Heart right ventricle (tissue), 16 donors: ENCODE data around the gene KIAA2012. TPM values are rescaled to one million over a fixed set of nuclear protein-coding genes. Genes with fewer than 3 reads are reported as not detected.

Experiments used
- ATAC-seq, 8 donors: fragments of 200-7000 bp; cut with Tn5 transposase; one replicate each; pipeline ENCODE4 v1.9.1; 2020; ENCODE audit warnings: mild to moderate bottlenecking in 8 of 8, moderate library complexity in 8 of 8, moderate number of reproducible peaks in 1 of 8
- DNase-seq, 2 donors: peaks; one replicate each; pipeline ENCODE4 v3.0.0-alpha.2; 2020
- H3K27ac ChIP-seq, 10 donors: fragments of 200-600 bp; sonication (generic) in 2 of 10; one replicate each; pipeline versions ENCODE4 v1.5.0 to v1.8.0; 2020 to 2022; ENCODE audit warnings: mild to moderate bottlenecking in 3 of 10
- H3K27me3 ChIP-seq, 7 donors: fragments of 200-600 bp; one replicate each; pipeline ENCODE4 v1.8.0; 2021 to 2022; ENCODE audit warnings: mild to moderate bottlenecking in 2 of 7
- H3K36me3 ChIP-seq, 9 donors: fragments of 200-600 bp; sonication (generic) in 1 of 9; one replicate each; pipeline versions ENCODE4 v1.5.0 to v1.8.0; 2020 to 2022; ENCODE audit warnings: mild to moderate bottlenecking in 2 of 9
- H3K4me1 ChIP-seq, 9 donors: fragments of 200-600 bp; sonication (generic) in 1 of 9; one replicate each; pipeline versions ENCODE4 v1.5.0 to v1.8.0; 2020 to 2022; ENCODE audit warnings: mild to moderate bottlenecking in 4 of 9
- H3K4me3 ChIP-seq, 10 donors: fragments of 200-600 bp; sonication (generic) in 2 of 10; one replicate each; pipeline versions ENCODE4 v1.5.0 to v1.8.0; 2020 to 2022; ENCODE audit warnings: mild to moderate bottlenecking in 7 of 10, moderate library complexity in 2 of 10
- H3K9me3 ChIP-seq, 11 donors: fragments of 200-600 bp in 10 of 11; sonication (generic) in 2 of 11; one replicate each; pipeline versions ENCODE4 v1.5.0 to v1.8.0; 2013 to 2022; ENCODE audit warnings: mild to moderate bottlenecking in 2 of 11, control low read depth in 1 of 11, moderate library complexity in 1 of 11
- WGBS, 2 donors: extraction: QIAGEN DNeasy Blood & Tissue Kit; methylation state at CpG; one replicate each; pipeline ENCODE4 v1.1.7; 2013; ENCODE audit warnings: inconsistent platforms in 1 of 2; 5-methylcytosine and 5-hydroxymethylcytosine counted together
- intact Hi-C, 10 donors: fragments of 100-400 bp; cut with DNase I; formaldehyde crosslinking; loops; one replicate each; pipeline versions ENCODE4 v1.11.1 to v1.14.2; 2022
- polyA plus RNA-seq, 2 donors: library from polyadenylated mRNA; stranded (reverse); fragments of 200-250 nt; gene quantifications; one replicate each; pipeline ENCODE4 v1.2.3, GENCODE V29; 2013
- total RNA-seq, 10 donors: library from RNA; stranded (reverse); fragmentation: NEBNext Ultra II Directional in 3 of 10; extraction: Animal tissue kit (Norgen Biotek cat#: 25700) in 3 of 10; gene quantifications; one replicate each; pipeline versions ENCODE4 v1.2.1 to v1.2.4, GENCODE V29; 2021 to 2023
- TF ChIP-seq, protein P1 (sequence below), 9 donors: fragments of 200-600 bp; sonication (generic) in 2 of 9; IDR thresholded peaks; one replicate each; pipeline versions ENCODE4 v1.5.0 to v1.8.0; 2021 to 2022; ENCODE audit warnings: antibody characterized with exemption in 9 of 9, mild to moderate bottlenecking in 5 of 9, moderate library complexity in 1 of 9
- donor health status: Arrhythmogenic right ventricular cardiomyopathy.
- donor health status: ischemic (EF 13 %, LVEDD 7.1; RV severe dilation, severe dysfunction).
- donor health status: healthy with polysubstance abuse.
- donor health status: DM: no; HTN: yes; CAD: no.
- donor health status: DM: no; HTN: no; CAD: no.
- donor health status: ischemic (EF 25% LVEDD 6.9; RV normal size, moderate dysfunction).
- donor health status: ischemic (EF 25% LVEDD 5.7; RV mildly dilated, moderate dysfunction).
- donor health status: healthy.
- donor health status: DM: yes; HTN: yes; CAD: no.
- donor health status: Ischemic cardiomyopathy.
- donor health status: ischemic (EF 35%, LVEDD 5.7; RV mildly dilated, moderate dysfunction).
- donor health status: nonischemic (EF 11% LVEDD 7.7; RV severe dilation, severe dysfunction).
- donor health status: DM: yes; HTN: yes; CAD: no.
- donor health status: PGD.
- donor health status: ischemic (EF 29% LVEDD 5.4; RV normal size, mild dysfunction).
- donor health status: nonischemic (EF 23%, LVEDD 6.1; RV moderate dilation, normal function).

KIAA2012 gene
- total and polyA plus RNA-seq, 12 donors: not detected

DNA sequence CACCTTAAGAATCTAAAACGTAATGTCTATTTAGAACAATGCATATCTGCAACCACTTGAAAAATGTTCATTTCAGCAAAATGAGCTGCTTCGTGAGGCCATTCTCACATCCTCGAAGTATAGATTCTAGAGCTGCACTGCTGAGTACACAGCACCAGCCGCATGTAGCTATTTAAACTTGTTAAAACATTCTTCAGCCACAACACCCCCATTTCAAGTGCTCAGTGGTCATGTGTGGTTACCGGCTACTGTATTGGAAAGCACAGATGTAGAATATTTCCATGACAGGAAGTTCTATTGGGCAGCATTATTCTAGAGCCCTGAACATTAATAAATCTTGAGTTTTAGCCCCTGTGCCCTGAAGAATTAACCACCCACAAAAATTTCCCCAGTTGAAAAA is 130.3 kb downstream of the KIAA2012 start:
- Histone ChIP-seq H3K27ac (no peak overlapping the region), H3K9me3 (no peaks in the 10 kb centered on the region), H3K4me3 (no peak overlapping the region), H3K4me1 (no peaks in the 10 kb centered on the region), H3K27me3 (no peaks in the 10 kb centered on the region), H3K36me3 (peaks cover 0 to 57% (median 4%) of the 10 kb centered on the region in 9 donors)
- TF ChIP-seq, protein P1, sequence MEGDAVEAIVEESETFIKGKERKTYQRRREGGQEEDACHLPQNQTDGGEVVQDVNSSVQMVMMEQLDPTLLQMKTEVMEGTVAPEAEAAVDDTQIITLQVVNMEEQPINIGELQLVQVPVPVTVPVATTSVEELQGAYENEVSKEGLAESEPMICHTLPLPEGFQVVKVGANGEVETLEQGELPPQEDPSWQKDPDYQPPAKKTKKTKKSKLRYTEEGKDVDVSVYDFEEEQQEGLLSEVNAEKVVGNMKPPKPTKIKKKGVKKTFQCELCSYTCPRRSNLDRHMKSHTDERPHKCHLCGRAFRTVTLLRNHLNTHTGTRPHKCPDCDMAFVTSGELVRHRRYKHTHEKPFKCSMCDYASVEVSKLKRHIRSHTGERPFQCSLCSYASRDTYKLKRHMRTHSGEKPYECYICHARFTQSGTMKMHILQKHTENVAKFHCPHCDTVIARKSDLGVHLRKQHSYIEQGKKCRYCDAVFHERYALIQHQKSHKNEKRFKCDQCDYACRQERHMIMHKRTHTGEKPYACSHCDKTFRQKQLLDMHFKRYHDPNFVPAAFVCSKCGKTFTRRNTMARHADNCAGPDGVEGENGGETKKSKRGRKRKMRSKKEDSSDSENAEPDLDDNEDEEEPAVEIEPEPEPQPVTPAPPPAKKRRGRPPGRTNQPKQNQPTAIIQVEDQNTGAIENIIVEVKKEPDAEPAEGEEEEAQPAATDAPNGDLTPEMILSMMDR (IDR thresholded peaks at IDR 0.05): no peak
- ATAC-seq: no peak
- WGBS, 2 donors: 95 to 96% methylated on average over 5 of the region's 5 CpGs
- DNase-seq: no peak
- intact Hi-C loops: no loop called here

DNA sequence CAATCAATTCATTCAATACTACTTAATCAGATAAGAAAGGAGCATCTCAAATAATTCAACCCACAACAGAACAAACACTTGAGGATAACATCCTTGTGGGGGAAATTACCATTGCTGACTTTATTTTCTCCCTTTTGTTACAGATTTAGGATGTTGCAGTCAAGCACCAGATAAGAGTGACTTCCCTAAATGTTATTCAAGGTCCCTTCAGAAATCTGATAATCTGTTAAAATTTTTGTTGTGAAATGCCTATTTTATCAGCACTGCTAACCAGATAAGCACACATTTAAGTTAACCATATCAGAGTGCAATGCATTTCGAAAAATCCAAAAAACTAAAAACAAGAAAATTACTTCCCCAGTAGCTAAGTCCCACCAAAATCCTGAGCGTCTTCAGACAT is 131.8 kb downstream of the KIAA2012 start:
- Histone ChIP-seq H3K4me3 (no peak overlapping the region), H3K4me1 (no peaks in the 10 kb centered on the region), H3K36me3 (peaks cover 0 to 72% (median 8%) of the 10 kb centered on the region in 9 donors), H3K27me3 (no peaks in the 10 kb centered on the region), H3K9me3 (no peaks in the 10 kb centered on the region), H3K27ac (no peak overlapping the region)
- TF ChIP-seq, protein P1 (IDR thresholded peaks at IDR 0.05): no peak
- no peak for DNase-seq
- ATAC-seq: no peak
- WGBS, 2 donors: 93 to 95% methylated on average over 2 of the region's 2 CpGs
- intact Hi-C loops: no loop called here

DNA sequence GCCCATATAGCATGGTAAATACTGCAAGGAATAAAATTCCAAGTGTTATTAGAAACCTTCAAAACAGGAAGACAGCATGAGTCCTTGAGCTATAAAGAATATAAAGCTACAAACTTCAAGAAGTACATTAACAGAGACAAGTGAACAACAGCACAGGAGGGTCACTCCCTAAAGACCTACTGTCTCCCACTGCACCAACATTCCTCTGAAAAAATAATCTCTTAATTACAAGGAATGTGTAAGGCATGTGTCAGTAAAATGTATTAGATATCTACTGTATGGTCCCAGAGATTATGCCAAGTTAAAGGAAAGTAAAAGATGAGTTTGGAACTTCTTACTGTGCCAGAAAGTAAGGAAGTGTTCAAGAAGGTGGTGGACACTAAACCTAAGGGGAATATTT is 135.5 kb downstream of the KIAA2012 start:
- H3K4me3 ChIP-seq: no peak overlapping the region
- no peaks in the 10 kb centered on the region for H3K9me3 ChIP-seq
- DNase-seq (no peak), ATAC-seq (no peak)
- intact Hi-C loops: no loop called here
- TF ChIP-seq, protein P1 (IDR thresholded peaks at IDR 0.05): no peak
- no peaks in the 10 kb centered on the region for H3K4me1 ChIP-seq
- H3K27ac ChIP-seq: no peak overlapping the region
- H3K36me3 ChIP-seq: peaks cover 0 to 100% (median 20%) of the 10 kb centered on the region in 9 donors
- H3K27me3 ChIP-seq: no peaks in the 10 kb centered on the region

DNA sequence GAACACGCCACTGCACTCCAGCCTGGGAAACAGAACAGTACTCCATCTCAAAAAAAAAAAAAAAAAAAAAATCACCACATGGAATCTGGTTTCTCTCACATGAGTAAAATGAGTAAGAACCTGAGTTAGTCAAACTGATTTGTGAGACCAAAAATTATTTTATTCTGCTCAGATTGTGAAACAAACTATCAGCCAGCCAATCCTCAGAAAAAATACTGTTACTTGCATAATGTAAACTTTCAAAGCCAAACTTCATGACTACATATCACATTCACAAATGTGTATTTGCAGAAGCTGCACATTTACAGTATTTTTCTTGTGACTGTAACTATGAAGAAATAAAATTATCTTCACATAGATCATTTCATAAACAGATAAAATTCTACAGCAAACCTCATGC is 142.1 kb downstream of the KIAA2012 start:
- TF ChIP-seq, protein P1 (IDR thresholded peaks at IDR 0.05): no peak
- intact Hi-C loops: no loop called here
- Histone ChIP-seq H3K4me3 (no peak overlapping the region), H3K9me3 (no peaks in the 10 kb centered on the region), H3K4me1 (no peaks in the 10 kb centered on the region), H3K27me3 (no peaks in the 10 kb centered on the region), H3K36me3 (peaks cover 0 to 97% (median 18%) of the 10 kb centered on the region in 9 donors), H3K27ac (no peak overlapping the region)
- no peak for DNase-seq
- no peak for ATAC-seq
- 100% methylated on average over 1 of the region's 1 CpG for WGBS, 2 donors
